MM.1S (cell line): ENCODE data around the gene DPH6.

Experiments
- DNase-seq: peaks from one replicate; pipeline ENCODE4 v3.0.0-alpha.2; 2015
- H2AFZ ChIP-seq: fragments of 300-600 bp; sonication (generic); 2 replicates; pipeline ENCODE4 v1.6.0; 2016; ENCODE audit warnings: antibody characterized with exemption, low read length
- H3F3A ChIP-seq: fragments of 300-600 bp; sonication (generic); 2 replicates; pipeline ENCODE4 v1.6.1; 2016; ENCODE audit warnings: mild to moderate bottlenecking, antibody characterized with exemption, low read length, moderate library complexity, mixed read lengths; ENCODE audit not compliant: insufficient read depth
- H3K27ac ChIP-seq: fragments of 300-600 bp; sonication (generic); 2 replicates; pipeline ENCODE4 v1.5.1; 2016; ENCODE audit warnings: mild to moderate bottlenecking, low read length
- H3K27me3 ChIP-seq: fragments of 300-600 bp; sonication (generic); replicated peaks from 2 replicates; pipeline ENCODE4 v1.6.0; 2016; ENCODE audit warnings: low read length; ENCODE audit not compliant: insufficient read depth
- H3K36me3 ChIP-seq: fragments of 300-600 bp; sonication (generic); replicated peaks from 2 replicates; pipeline ENCODE4 v1.6.1; 2016; ENCODE audit warnings: mild to moderate bottlenecking, low read length, mixed read lengths; ENCODE audit not compliant: insufficient read depth
- H3K4me1 ChIP-seq: fragments of 300-600 bp; sonication (generic); 2 replicates; pipeline ENCODE4 v1.6.1; 2016; ENCODE audit warnings: low read length, mixed read lengths
- H3K4me2 ChIP-seq: fragments of 300-600 bp; sonication (generic); 2 replicates; pipeline ENCODE4 v1.6.0; 2016; ENCODE audit warnings: low read depth, low read length
- H3K4me3 ChIP-seq: fragments of 300-600 bp; sonication (generic); 2 replicates; pipeline ENCODE4 v1.5.1; 2016; ENCODE audit warnings: low read length, mixed read lengths
- H3K79me2 ChIP-seq: fragments of 300-600 bp; sonication (generic); 2 replicates; pipeline ENCODE4 v1.6.1; 2016; ENCODE audit warnings: mixed run types, low read length, mixed read lengths
- H3K9ac ChIP-seq: fragments of 300-600 bp; sonication (generic); 2 replicates; pipeline ENCODE4 v1.6.1; 2016; ENCODE audit warnings: low read length, mixed read lengths
- H3K9me2 ChIP-seq: fragments of 300-600 bp; sonication (generic); replicated peaks from 2 replicates; pipeline ENCODE4 v1.6.1; 2016; ENCODE audit warnings: mild to moderate bottlenecking, low read length, mixed read lengths; ENCODE audit not compliant: insufficient read depth
- H3K9me3 ChIP-seq: fragments of 300-600 bp; sonication (generic); replicated peaks from 2 replicates; pipeline ENCODE4 v1.6.1; 2016; ENCODE audit warnings: mild to moderate bottlenecking, low read length, mixed read lengths; ENCODE audit not compliant: insufficient read depth
- H4K20me1 ChIP-seq: fragments of 300-600 bp; sonication (generic); 2 replicates; pipeline ENCODE4 v1.6.1; 2016; ENCODE audit warnings: mild to moderate bottlenecking, low read length, moderate library complexity, mixed read lengths; ENCODE audit not compliant: insufficient read depth
- CTCF ChIP-seq: fragments of 300-600 bp; sonication (generic); IDR thresholded peaks from 2 replicates; pipeline ENCODE4 v1.5.1; 2016; ENCODE audit warnings: antibody characterized with exemption, low read length, mixed read lengths
- EZH2 ChIP-seq: fragments of 300-600 bp; sonication (generic); optimal IDR thresholded peaks from 2 replicates; pipeline ENCODE3; 2017; ENCODE audit warnings: low read depth, mild to moderate bottlenecking, antibody characterized with exemption, low read length, mixed read lengths
- EZH2phosphoT487 ChIP-seq: fragments of 300-600 bp; sonication (generic); IDR thresholded peaks from 2 replicates; pipeline ENCODE4 v1.6.1; 2018; ENCODE audit warnings: antibody characterized with exemption, low read length

DPH6 gene

GRCh38 chr15:35439291-35439690, 106.7 kb downstream of the DPH6 start:
- H3K36me3 ChIP-seq: no peaks in the 10 kb centered on the region
- no peaks in the 10 kb centered on the region for H3K27me3 ChIP-seq
- no peak overlapping the region for H3K4me2 ChIP-seq
- no peaks in the 10 kb centered on the region for H3K79me2 ChIP-seq
- no peaks in the 10 kb centered on the region for H3K9me3 ChIP-seq
- H3K9me2 ChIP-seq: no peaks in the 10 kb centered on the region
- no peaks in the 10 kb centered on the region for H4K20me1 ChIP-seq
- no peak overlapping the region for H2AFZ ChIP-seq
- no peak for DNase-seq
- H3K27ac ChIP-seq: no peak overlapping the region
- H3K9ac ChIP-seq: no peak overlapping the region
- no peaks in the 10 kb centered on the region for H3K4me1 ChIP-seq
- no peaks in the 10 kb centered on the region for H3F3A ChIP-seq
- H3K4me3 ChIP-seq: no peak overlapping the region
- no peak for TF ChIP-seq EZH2phosphoT487
- no peak for TF ChIP-seq CTCF
- no peak for TF ChIP-seq EZH2

- Histone ChIP-seq H3K4me1 (no peaks in the 10 kb centered on the region), H3K9ac (no peak overlapping the region), H3K27ac (no peak overlapping the region), H3K79me2 (no peaks in the 10 kb centered on the region), H3K9me2 (no peaks in the 10 kb centered on the region), H3K27me3 (no peaks in the 10 kb centered on the region), H3K36me3 (no peaks in the 10 kb centered on the region), H3K4me2 (no peak overlapping the region), H4K20me1 (no peaks in the 10 kb centered on the region), H3F3A (no peaks in the 10 kb centered on the region), H2AFZ (no peak overlapping the region), H3K9me3 (no peaks in the 10 kb centered on the region), H3K4me3 (no peak overlapping the region)
- DNase-seq: no peak
- no peak for TF ChIP-seq EZH2
- no peak for TF ChIP-seq EZH2phosphoT487
- TF ChIP-seq CTCF: no peak
Measured at GRCh38 chr15:35437157-35437556, 108.8 kb downstream of the DPH6 start.

- Histone ChIP-seq H3K27me3 (no peaks in the 10 kb centered on the region), H3F3A (no peaks in the 10 kb centered on the region), H3K9ac (no peak overlapping the region), H3K4me3 (no peak overlapping the region), H3K4me1 (no peaks in the 10 kb centered on the region), H3K4me2 (no peak overlapping the region), H2AFZ (no peak overlapping the region), H3K27ac (no peak overlapping the region), H3K36me3 (no peaks in the 10 kb centered on the region), H4K20me1 (no peaks in the 10 kb centered on the region), H3K9me2 (no peaks in the 10 kb centered on the region), H3K79me2 (no peaks in the 10 kb centered on the region), H3K9me3 (no peaks in the 10 kb centered on the region)
- DNase-seq: no peak
- no peak for TF ChIP-seq CTCF
- no peak for TF ChIP-seq EZH2phosphoT487
- TF ChIP-seq EZH2: no peak
Measured at GRCh38 chr15:35436422-35436821, 109.5 kb downstream of the DPH6 start.
